B cell (primary cell): ENCODE results near the gene DLG3. TPM values are rescaled to one million over a fixed set of nuclear protein-coding genes. Genes with fewer than 3 reads are reported as not detected.

ENCODE experiments used
- ATAC-seq: fragments of 200-7000 bp; cut with Tn5 transposase; one replicate; pipeline ENCODE4 v1.10.0; 2021; ENCODE audit warnings: low read depth, mild to moderate bottlenecking, moderate number of reproducible peaks, moderate library complexity
- CTCF ChIA-PET: fragments of 350-600 bp; sonication (Branson Sonifier 250); formaldehyde crosslinking; loops from one replicate; lab custom pipeline; 2021; ENCODE audit warnings: antibody characterized with exemption, inconsistent platforms; lab: Charles Lee
- POLR2A ChIA-PET: fragments of 350-600 bp; sonication (Branson Sonifier 250); formaldehyde crosslinking; loops from one replicate; lab custom pipeline; 2021; ENCODE audit warnings: antibody characterized with exemption; lab: Charles Lee
- DNase-seq: peaks from one replicate; pipeline ENCODE4 v3.0.0; 2013
- H2AFZ ChIP-seq: 2 replicates; pipeline ENCODE4 v1.6.1; 2012; ENCODE audit warnings: mild to moderate bottlenecking, low read depth, low read length; ENCODE audit not compliant: insufficient read depth, poor library complexity, severe bottlenecking
- H3K27ac ChIP-seq, 2 donors: 1 replicate in 1 of 2; 2 replicates in 1 of 2; pipeline ENCODE4 v1.5.1; 2012 to 2013; ENCODE audit warnings: low read length in 2 of 2, mild to moderate bottlenecking in 2 of 2, moderate library complexity in 1 of 2
- H3K27me3 ChIP-seq, 4 experiments: fragments of 200-600 bp in 1 of 4; sonication (generic) in 1 of 4; replicated peaks in 1 of 4; 1 replicate in 2 of 4; 2 replicates in 2 of 4; pipeline versions ENCODE4 v1.6.1 to v1.7.0; 2013 to 2016; ENCODE audit warnings: low read length in 3 of 4, mild to moderate bottlenecking in 2 of 4, mixed read lengths in 1 of 4, moderate library complexity in 1 of 4; ENCODE audit not compliant: insufficient read depth in 4 of 4, control insufficient read depth in 3 of 4; ENCODE audit errors: control extremely low read depth in 1 of 4
- H3K36me3 ChIP-seq, 2 experiments: replicated peaks in 1 of 2; 1 replicate in 1 of 2; 2 replicates in 1 of 2; pipeline versions ENCODE4 v1.6.1 to v1.7.1; 2013; ENCODE audit warnings: low read length in 1 of 2; ENCODE audit not compliant: insufficient read depth in 2 of 2, control insufficient read depth in 1 of 2; ENCODE audit errors: control extremely low read depth in 1 of 2, extremely low read depth in 1 of 2
- H3K4me1 ChIP-seq, 2 donors: fragments of 200-600 bp in 1 of 2; sonication (generic) in 1 of 2; 1 replicate in 1 of 2; 2 replicates in 1 of 2; pipeline versions ENCODE4 v1.5.1 to v1.6.1; 2013 to 2017; ENCODE audit warnings: low read length in 2 of 2; ENCODE audit not compliant: control insufficient read depth in 2 of 2, insufficient read depth in 2 of 2
- H3K4me2 ChIP-seq: replicated peaks from 2 replicates; pipeline ENCODE3; 2012; ENCODE audit warnings: mild to moderate bottlenecking, low read depth, low read length; ENCODE audit not compliant: poor library complexity, severe bottlenecking
- H3K4me3 ChIP-seq, 5 experiments: fragments of 200-600 bp in 1 of 5; sonication (generic) in 1 of 5; 1 replicate in 3 of 5; 2 replicates in 2 of 5; pipeline versions ENCODE4 v1.5.1 to v1.7.0; 2011 to 2016; ENCODE audit warnings: low read length in 4 of 5, mild to moderate bottlenecking in 4 of 5, low read depth in 2 of 5, control low read depth in 1 of 5, moderate library complexity in 1 of 5; ENCODE audit not compliant: insufficient read depth in 1 of 5; ENCODE audit errors: control extremely low read depth in 1 of 5, extremely low read depth in 1 of 5
- H3K79me2 ChIP-seq: fragments of 200-600 bp; sonication (generic); one replicate; pipeline ENCODE4 v1.6.0; 2016; ENCODE audit warnings: low read length; ENCODE audit not compliant: control insufficient read depth, insufficient read depth
- H3K9ac ChIP-seq: fragments of 200-600 bp; sonication (generic); 2 replicates; pipeline ENCODE4 v1.6.1; 2017; ENCODE audit warnings: mild to moderate bottlenecking, low read length, moderate library complexity
- H3K9me3 ChIP-seq, 3 donors: one replicate each; pipeline versions ENCODE4 v1.6.1 to v1.7.1; 2013; ENCODE audit warnings: low read length in 2 of 3; ENCODE audit not compliant: control insufficient read depth in 2 of 3, insufficient read depth in 1 of 3; ENCODE audit errors: control extremely low read depth in 1 of 3
- H4K20me1 ChIP-seq: 2 replicates; pipeline ENCODE4 v1.6.0; 2012; ENCODE audit warnings: mild to moderate bottlenecking, low read length; ENCODE audit not compliant: insufficient read depth, control insufficient read depth, poor library complexity, severe bottlenecking
- H3K27ac Mint-ChIP-seq: one replicate; pipeline ENCODE4 v1.8.0; 2021; ENCODE audit warnings: mixed read lengths
- H3K27me3 Mint-ChIP-seq: one replicate; pipeline ENCODE4 v1.8.0; 2021; ENCODE audit warnings: mixed read lengths
- H3K4me1 Mint-ChIP-seq: one replicate; pipeline ENCODE4 v1.8.0; 2021; ENCODE audit warnings: mixed read lengths
- H3K4me3 Mint-ChIP-seq: one replicate; pipeline ENCODE4 v1.8.0; 2021; ENCODE audit warnings: mixed read lengths
- H3K9me3 Mint-ChIP-seq: one replicate; pipeline ENCODE4 v1.8.0; 2022; ENCODE audit warnings: mixed read lengths; ENCODE audit not compliant: insufficient read depth
- EZH2 ChIP-seq: IDR thresholded peaks from 2 replicates; pipeline ENCODE4 v1.6.1; 2012; ENCODE audit warnings: borderline replicate concordance, low read depth, mild to moderate bottlenecking, moderate library complexity, low read length; ENCODE audit not compliant: insufficient read depth, poor library complexity, severe bottlenecking
- WGBS: methylation state at CpG from one replicate; pipeline ENCODE4 v1.1.5; 2013; ENCODE audit warnings: missing lambda C conversion rate; ENCODE audit not compliant: insufficient coverage; 5-methylcytosine and 5-hydroxymethylcytosine counted together
- intact Hi-C: fragments of 100-400 bp; cut with micrococcal nuclease; formaldehyde crosslinking; loops from one replicate; pipeline ENCODE4 v1.10.0; 2022
- polyA plus RNA-seq: library from polyadenylated mRNA; depleted of rRNA; stranded (reverse); fragments of >200 nt; gene quantifications from 2 replicates; pipeline ENCODE4 v1.2.3, GENCODE V29; 2012
- total RNA-seq, 2 donors: library from RNA; stranded (reverse); fragments of 120-200 nt in 1 of 2; gene quantifications; 1 replicate in 1 of 2; 2 replicates in 1 of 2; pipeline versions ENCODE4 v1.2.3 to v1.2.4, GENCODE V29; 2013 to 2022
- TF ChIP-seq, protein P1 (sequence below): fragments of 200-600 bp; IDR thresholded peaks from one replicate; pipeline ENCODE4 v1.8.0; 2022; ENCODE audit warnings: antibody characterized with exemption, mild to moderate bottlenecking

The DLG3 gene
- total and polyA plus RNA-seq, 2 donors (not counting 1 experiment from before 2014, with no cell fraction given), result 1.5 to 6.9 TPM

DNA sequence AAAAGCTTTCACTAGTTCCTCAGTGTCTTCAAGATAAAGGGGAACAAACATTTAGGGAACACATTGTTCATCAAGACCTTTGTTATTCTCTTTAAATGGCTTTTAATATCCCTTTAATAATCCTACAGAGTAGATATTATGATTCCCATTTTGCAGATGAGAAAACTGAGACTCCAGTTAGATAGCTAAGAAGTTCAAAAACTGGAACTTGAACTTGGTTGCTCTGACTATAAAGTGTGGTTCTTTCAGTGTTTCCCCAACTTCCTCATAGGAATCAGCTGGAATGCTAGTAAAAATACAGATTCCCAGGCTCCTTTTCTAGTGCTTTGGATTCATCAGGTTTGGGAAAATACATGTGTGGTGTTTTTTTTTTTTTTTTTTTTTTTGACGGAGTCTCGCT, 37.7 kb downstream of the DLG3 start:
- Mint-ChIP-seq H3K27ac (no peak overlapping the region), H3K9me3 (no peaks in the 10 kb centered on the region), H3K27me3 (no peaks in the 10 kb centered on the region), H3K4me1 (no peaks in the 10 kb centered on the region), H3K4me3 (no peak overlapping the region)
- Histone ChIP-seq H3K27ac (no peak overlapping the region), H3K9ac (no peak overlapping the region), H3K36me3 (no peaks in the 10 kb centered on the region), H2AFZ (no peak overlapping the region), H3K79me2 (no peaks in the 10 kb centered on the region), H3K4me2 (no peak overlapping the region), H3K9me3 (no peaks in the 10 kb centered on the region), H3K4me1 (no peaks in the 10 kb centered on the region), H4K20me1 (no peaks in the 10 kb centered on the region), H3K27me3 (no peaks in the 10 kb centered on the region), H3K4me3 (no peak overlapping the region)
- ChIA-PET CTCF (no interaction called here), POLR2A (no interaction called here)
- intact Hi-C loops, result no loop called here
- DNase-seq (no peak), ATAC-seq (no peak)
- no peak for TF ChIP-seq EZH2
- TF ChIP-seq, protein P1, sequence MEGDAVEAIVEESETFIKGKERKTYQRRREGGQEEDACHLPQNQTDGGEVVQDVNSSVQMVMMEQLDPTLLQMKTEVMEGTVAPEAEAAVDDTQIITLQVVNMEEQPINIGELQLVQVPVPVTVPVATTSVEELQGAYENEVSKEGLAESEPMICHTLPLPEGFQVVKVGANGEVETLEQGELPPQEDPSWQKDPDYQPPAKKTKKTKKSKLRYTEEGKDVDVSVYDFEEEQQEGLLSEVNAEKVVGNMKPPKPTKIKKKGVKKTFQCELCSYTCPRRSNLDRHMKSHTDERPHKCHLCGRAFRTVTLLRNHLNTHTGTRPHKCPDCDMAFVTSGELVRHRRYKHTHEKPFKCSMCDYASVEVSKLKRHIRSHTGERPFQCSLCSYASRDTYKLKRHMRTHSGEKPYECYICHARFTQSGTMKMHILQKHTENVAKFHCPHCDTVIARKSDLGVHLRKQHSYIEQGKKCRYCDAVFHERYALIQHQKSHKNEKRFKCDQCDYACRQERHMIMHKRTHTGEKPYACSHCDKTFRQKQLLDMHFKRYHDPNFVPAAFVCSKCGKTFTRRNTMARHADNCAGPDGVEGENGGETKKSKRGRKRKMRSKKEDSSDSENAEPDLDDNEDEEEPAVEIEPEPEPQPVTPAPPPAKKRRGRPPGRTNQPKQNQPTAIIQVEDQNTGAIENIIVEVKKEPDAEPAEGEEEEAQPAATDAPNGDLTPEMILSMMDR, result no peak
- no CpG with 5 or more reads among the region's 2 CpGs for whole genome bisulfite sequencing

DNA sequence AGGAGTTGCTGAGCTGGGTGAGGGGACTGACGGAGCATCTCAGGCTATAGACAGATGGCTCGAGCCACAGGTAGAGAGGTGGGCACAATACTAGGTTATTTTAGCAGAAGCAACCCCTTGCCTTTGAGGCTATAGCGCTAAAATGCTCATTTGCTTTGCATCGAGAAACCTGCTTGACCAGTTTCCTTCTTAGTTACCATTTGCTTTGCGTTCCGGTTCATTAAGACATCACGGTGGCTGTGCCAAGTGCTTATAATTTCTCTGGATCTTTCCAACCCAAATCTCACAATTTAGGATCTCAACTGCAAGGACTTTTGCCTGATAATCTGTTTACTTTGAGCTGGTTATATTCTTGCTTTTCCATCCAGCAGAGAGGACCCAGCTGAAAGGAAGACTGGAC, 40.8 kb downstream of the DLG3 start:
- Mint-ChIP-seq H3K27ac (no peak overlapping the region), H3K4me3 (no peak overlapping the region), H3K9me3 (no peaks in the 10 kb centered on the region), H3K27me3 (no peaks in the 10 kb centered on the region), H3K4me1 (no peaks in the 10 kb centered on the region)
- H3K4me3 ChIP-seq, result no peak overlapping the region
- 100% methylated on average over 4 of the region's 7 CpGs for WGBS
- no peaks in the 10 kb centered on the region for H3K27me3 ChIP-seq
- no peaks in the 10 kb centered on the region for H3K9me3 ChIP-seq
- no peak overlapping the region for H2AFZ ChIP-seq
- no peak for TF ChIP-seq EZH2
- TF ChIP-seq, protein P1, result no peak
- no peak overlapping the region for H3K27ac ChIP-seq
- DNase-seq, result no peak
- no peak for ATAC-seq
- intact Hi-C loops, result no loop called here
- H3K36me3 ChIP-seq, result no peaks in the 10 kb centered on the region
- H3K4me2 ChIP-seq, result no peak overlapping the region
- ChIA-PET CTCF (no interaction called here), POLR2A (no interaction called here)
- no peaks in the 10 kb centered on the region for H3K79me2 ChIP-seq
- H4K20me1 ChIP-seq, result no peaks in the 10 kb centered on the region
- H3K4me1 ChIP-seq, result no peaks in the 10 kb centered on the region
- no peak overlapping the region for H3K9ac ChIP-seq
